Pulmonary artery endothelial cell (primary cell): ENCODE data around the gene RAB13. TPM values are rescaled to one million over a fixed set of nuclear protein-coding genes. Genes with fewer than 3 reads are reported as not detected.
"Not testable (repeated sequence)": the region's sequence is repeated elsewhere in the genome, so short reads cannot be mapped to it uniquely, and the experiment has no call there.

ENCODE experiments used
- DNase-seq: peaks from one replicate; pipeline ENCODE4 v3.0.0-alpha.2; 2011; ENCODE audit warnings: low read depth, low spot score
- total RNA-seq: library from RNA; depleted of rRNA; stranded (reverse); fragments of >200 nt; gene quantifications from 2 replicates; pipeline ENCODE4 v1.2.3, GENCODE V29; 2014

The RAB13 gene
- 74.8 and 92.5 TPM in 2 replicates for total RNA-seq

GRCh38 chr1:153985941-153986761 is at the start of gene RAB13:
TSS of gene RAB13 (minus strand) at chr1:153986339. CDS start at chr1:153986236, 103 bp downstream.
- no peak for DNase-seq

DNA sequence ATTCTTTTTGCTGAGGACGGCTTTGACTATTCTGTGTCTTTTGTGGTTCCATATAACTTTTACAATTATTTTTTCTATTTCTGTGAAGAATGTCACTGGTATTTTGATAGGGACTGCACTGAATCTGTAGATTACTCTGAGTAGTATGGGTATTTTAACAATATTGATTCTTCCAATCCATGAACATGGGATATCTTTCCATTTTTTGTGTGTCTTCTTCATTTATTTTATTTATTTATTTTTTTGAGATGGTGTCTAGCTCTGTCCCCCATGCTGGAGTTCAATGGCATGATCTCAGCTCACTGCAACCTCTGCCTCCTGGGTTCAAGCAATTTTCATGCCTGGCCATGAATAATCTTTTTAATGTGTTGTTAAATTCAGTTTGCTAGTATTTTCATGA is 47.6 kb upstream of the RAB13 start:
- not testable (repeated sequence) for DNase-seq

GRCh38 chr1:154019940-154020339 is 33.8 kb upstream of the RAB13 start:
- DNase-seq = no peak

DNA sequence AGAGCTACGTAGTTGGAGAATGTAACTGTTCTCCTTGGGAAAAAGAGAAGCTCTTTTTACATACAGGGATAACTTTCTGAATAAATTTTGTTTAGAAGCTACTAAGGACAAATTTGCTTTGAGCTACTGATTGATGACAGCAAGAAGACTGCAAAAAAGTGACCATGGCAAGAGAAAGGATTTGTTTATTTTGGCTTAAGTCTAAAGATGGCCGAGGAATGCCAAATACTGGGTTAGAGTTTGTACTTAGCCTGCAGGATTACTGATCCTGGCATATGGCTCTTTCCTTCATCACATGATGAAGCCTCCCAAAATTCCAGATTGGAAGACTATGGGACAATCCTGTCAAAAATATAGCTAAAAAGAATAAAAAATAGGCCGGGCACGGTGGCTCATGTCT is 33.1 kb upstream of the RAB13 start:
- no peak for DNase-seq

DNA sequence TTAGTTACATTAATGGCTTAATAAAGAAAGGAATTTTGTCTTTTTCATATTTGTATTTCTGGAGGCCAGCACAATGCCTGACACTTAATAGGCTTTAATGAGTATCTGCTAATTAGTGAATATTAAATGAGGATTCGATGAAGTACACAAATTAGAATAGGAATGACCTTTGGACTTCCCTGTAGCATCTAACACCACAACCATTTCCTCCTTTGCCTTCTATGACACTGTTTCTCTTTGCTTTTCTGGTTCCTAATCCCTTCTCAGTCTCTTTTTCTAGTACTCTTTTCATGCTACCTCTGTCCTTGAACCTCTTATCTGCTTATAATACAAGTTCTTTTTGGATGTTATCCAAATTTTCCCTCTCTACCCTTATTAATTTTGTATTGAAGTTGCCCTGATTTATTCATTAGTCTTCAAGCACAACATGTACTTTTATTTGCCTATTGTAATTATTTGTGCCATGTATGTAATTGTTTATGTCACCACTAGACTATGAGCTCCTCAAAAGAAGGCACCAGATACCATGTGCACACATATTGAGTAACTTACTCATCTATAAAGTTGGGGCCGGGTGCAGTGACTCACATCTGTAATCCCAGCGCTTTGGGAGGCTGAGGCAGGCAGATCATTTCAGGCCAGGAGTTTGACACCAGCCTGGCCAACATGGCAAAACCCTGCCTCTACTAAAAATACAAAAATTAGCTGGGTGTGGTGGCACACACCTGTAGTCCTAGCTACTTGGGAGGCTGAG is 28.2 kb upstream of the RAB13 start:
- DNase-seq = no peak

DNA sequence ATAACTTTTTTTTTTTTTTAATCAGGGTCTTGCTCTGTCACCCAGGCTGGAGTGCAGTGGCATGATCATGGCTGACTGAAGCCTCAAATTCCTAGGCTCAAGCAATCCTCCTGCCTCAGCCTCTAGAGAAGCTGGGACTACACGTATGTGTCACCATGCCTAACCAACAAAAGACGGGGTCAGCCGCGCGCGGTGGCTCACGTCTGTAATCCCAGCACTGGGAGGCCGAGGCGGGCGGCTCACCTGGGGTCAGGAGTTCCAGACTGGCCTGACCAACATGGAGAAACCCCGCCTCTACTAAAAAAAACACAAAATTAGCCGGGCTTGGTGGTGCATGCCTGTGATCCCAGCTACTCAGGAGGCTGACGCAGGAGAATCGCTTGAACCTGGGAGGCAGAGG is 26.4 kb upstream of the RAB13 start:
- not testable (repeated sequence) for DNase-seq

GRCh38 chr1:154012129-154012528 is 26.0 kb upstream of the RAB13 start:
- no peak for DNase-seq

DNA sequence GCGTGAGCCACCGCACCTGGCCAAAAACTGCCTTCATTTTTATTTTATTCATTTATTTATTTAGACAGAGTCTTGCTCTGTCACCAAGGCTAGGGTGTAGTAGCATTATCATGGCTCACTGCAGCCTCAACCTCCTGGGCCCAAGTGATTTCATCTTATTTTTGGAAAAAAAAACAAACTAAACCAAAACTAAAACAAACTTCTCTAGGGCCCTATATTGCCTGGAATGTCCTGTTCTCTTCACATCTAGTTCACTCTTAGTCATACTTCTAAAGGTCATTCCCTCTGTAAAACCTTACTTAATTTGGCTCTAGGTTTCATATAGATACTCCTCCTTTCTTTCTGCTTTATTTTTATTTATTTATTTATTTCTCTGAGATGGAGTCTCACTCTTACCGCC is 20.0 kb upstream of the RAB13 start:
- no peak for DNase-seq

- DNase-seq = no peak
Observed at GRCh38 chr1:154000420-154000819, 14.3 kb upstream of the RAB13 start.

DNA sequence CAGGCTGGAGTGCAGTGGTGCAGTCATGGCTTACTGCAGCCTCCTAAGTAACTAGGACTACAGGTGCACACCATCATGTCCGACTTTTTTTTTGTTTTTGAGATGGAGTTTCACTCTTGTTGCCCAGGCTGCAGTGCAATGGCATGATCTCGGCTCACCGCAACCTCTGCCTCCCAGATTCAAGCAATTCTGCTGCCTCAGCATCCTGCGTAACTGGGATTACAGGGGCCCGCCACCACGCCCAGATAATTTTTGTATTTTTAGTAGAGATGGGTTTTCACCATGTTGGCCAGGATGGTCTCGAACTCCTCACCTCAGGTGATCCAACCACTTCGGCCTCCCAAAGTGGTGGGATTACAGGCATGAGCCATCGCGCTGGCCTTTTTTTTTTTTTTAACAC is 10.7 kb upstream of the RAB13 start:
- not testable (repeated sequence) for DNase-seq

DNA sequence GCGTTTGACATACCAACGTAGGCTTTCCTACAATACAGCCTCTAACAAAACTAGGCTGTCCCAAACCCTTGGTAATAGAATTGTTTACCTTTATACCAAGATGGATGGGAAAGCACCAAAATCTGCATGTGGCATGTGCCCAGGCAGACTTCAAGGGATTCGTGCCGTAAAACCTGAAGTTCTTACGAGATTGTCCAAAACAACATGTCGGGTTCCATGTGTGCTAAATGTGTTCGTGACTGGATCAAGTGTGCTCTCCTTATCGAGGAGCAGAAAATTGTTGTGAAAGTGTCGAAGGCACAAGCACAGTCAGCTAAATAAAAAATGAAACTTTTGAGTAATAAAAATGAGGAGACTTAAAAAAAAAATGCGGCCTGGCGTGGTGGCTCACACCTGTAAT is 9.5 kb upstream of the RAB13 start:
- DNase-seq = no peak

- no peak for DNase-seq
Observed at GRCh38 chr1:153995202-153995601, 9.1 kb upstream of the RAB13 start.

DNA sequence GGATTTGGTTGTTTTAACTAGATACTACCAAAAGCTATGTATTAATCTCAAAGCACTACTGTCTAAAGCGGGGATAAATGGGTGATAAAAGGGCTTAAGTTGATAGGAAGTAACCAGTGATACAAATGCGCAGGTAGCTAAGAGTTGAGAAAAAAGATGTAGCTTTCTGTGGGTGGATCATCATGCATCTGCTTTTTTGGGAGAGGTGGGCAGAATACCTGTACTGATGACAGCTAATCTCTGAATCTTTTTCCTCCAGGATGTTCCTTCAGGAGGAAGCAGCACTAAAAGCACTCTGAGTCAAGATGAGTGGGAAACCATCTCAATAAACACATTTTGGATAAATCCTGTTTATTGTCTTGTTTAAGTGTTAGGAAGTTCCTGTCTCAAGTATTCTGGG is 5.7 kb upstream of the RAB13 start:
- DNase-seq = no peak

GRCh38 chr1:153991151-153991630 is 5.1 kb upstream of the RAB13 start:
- no peak for DNase-seq

DNA sequence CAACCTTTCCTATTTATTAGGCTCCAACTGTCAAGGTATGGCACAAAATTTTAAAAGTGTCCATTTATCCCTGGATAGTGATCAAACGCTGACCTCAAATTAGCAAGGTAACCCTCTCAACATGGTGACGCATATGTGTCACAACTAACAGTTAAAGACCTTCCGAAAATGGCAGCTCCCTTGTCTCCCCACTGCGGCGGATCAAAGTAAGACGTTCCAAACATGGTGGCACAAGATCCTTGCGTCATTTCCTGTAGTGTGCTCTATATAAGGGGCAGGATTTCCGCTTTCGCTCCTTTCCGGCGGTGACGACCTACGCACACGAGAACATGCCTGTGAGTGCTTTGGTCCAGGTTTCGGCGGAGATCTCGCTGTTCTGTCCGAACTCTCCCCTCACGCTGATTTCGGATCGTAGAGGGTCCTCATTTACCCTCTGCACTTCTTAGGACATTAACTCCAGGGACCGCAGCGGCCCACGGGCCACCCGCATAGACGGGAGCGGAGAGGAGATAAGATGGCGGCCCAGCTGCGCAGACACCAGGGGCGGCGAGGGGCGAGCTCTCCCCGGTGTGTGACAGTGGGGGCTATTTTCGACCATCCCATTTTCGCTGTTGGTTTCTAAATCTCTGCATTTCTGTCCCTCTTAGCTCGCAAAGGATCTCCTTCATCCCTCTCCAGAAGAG is 4.5 kb upstream of the RAB13 start, which contains the start of gene RPS27:
TSS of gene RPS27 (plus strand) at position 295 of the 683 bp plus-strand sequence. CDS start at position 330, 35 bp downstream.
- peak; percentile 94 for DNase-seq

DNA sequence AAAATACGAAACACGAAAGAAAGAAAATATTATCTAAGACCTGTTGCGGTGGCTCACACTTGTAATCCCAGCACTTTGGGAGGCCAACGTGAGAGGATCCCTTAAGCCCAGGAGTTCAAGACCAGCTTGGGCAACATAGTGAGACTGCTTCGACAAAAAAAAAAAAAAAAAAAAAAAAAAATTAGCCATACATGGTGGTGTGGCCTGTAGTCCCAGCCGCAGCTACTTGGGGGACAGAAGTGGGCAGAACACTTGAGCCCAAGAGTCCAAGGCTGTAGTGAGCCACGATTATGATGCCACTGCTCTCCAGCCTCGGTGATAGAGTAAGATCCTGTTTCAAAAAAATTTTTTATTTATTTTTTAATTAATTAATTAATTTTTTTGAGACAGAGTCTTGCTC is 1.5 kb upstream of the RAB13 start:
- DNase-seq = no peak

GRCh38 chr1:153985341-153985912 is 712 bp downstream of the RAB13 start:
- no peak for DNase-seq

DNA sequence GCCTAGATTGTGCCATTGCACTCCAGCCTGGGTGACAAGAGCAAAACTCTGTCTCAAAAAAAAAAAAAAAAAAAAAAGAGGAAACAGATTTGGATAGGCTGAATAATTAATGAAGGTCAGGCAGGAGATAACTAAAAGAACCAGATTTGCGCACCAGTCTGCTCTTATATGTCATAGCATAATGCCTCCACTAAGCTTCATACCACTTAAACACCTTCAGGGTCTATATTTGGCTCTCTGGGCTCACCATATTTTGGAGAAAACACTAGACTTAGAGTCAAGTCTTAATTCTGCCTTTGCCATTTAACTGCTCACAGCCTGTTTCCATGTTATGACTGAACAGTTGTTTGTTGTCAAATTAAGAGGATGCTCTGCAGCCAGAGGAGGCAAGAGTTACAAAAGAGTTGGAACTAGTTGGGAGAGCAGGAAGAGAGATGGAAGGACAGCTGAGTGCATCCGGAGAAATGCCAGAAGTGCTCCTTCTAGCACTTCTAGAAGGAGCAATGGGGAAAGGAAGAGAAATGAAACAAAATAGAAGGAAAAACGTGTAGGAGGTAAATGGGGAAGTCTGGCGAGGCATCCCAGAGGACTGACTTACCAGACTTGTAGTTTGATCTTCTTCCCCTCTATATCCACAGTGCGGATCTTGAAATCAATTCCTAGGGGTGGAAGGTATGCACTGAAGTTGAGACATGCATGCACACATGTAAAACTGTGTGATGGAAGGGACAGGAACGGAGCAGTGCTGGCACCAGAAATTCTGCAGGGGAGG is 1.8 kb downstream of the RAB13 start:
- no peak for DNase-seq

DNA sequence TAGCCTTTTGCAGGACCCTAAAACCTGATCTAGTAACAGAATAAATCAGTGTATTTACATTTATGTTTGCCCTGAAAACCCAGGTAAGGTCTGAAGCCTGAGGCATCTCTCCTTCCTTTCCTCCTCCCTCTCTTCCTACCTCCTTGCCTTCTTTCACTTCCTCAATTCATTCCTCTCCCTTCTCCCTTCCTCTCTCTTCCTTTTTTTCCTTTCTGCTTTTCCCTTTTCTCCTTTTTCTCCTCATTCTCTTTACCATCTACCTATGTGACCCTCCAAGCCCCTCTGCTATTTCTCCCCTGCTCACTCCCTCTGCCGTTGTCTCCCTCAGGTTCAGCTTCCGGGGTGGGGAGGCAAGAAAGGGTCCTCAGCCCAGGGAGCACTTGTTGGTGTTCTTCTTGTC is 4.4 kb downstream of the RAB13 start:
- DNase-seq = not testable (repeated sequence)

DNA sequence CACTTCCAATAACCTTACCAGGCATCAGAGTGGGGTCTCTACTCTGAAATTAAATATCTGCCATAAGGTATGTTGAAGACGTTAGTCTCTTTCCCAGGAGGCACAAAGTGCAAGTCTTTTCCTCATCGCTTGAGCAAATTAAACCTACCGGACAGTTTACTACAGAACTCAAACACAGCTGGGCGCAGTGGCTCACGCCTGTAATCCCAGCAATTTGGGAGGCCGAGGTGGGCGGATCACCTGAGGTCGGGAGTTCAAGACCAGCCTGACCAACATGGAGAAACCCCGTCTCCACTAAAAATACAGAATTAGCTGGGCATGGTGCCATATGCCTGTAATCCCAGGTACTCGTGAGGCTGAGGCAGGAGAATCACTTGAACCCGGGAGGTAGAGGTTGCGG is 7.0 kb downstream of the RAB13 start:
- DNase-seq = not testable (repeated sequence)
